ENCODE measurements around the gene KAT7.
"Not testable (repeated sequence)": the region's sequence is repeated elsewhere in the genome, so short reads cannot be mapped to it uniquely, and the experiment has no call there.

The KAT7 gene

GRCh38 chr17:49788478-49789242 is at the start of gene KAT7:
Gene KAT7, plus strand, starts transcription at chr17:49788681. Its CDS starts 154 bp downstream, at chr17:49788835.
- DNase-seq = peak; percentile 99

GRCh38 chr17:49739641-49740271 is 48.7 kb upstream of the KAT7 start:
- no peak for DNase-seq

- DNase-seq = no peak
Measured at GRCh38 chr17:49741009-49741691, 47.3 kb upstream of the KAT7 start.

GRCh38 chr17:49741692-49742076 is 46.8 kb upstream of the KAT7 start:
- no peak for DNase-seq

GRCh38 chr17:49742166-49742638 is 46.3 kb upstream of the KAT7 start:
- no peak for DNase-seq

GRCh38 chr17:49745175-49746139 is 43.0 kb upstream of the KAT7 start:
- no peak for DNase-seq

- no peak for DNase-seq
Measured at GRCh38 chr17:49746791-49747490, 41.5 kb upstream of the KAT7 start.

- DNase-seq = no peak
Measured at GRCh38 chr17:49747632-49748031, 40.8 kb upstream of the KAT7 start.

GRCh38 chr17:49748223-49748622 is 40.3 kb upstream of the KAT7 start:
- DNase-seq = no peak

- DNase-seq = no peak
Measured at GRCh38 chr17:49748791-49749190, 39.7 kb upstream of the KAT7 start.

- DNase-seq = no peak
Measured at GRCh38 chr17:49749730-49750129, 38.8 kb upstream of the KAT7 start.

- DNase-seq = no peak
Measured at GRCh38 chr17:49752508-49752907, 36.0 kb upstream of the KAT7 start.

- no peak for DNase-seq
Measured at GRCh38 chr17:49753959-49754391, 34.5 kb upstream of the KAT7 start.

- DNase-seq = no peak
Measured at GRCh38 chr17:49755663-49756283, 32.7 kb upstream of the KAT7 start.

GRCh38 chr17:49756323-49757150 is 31.9 kb upstream of the KAT7 start:
- DNase-seq = no peak

GRCh38 chr17:49757151-49757777 is 31.2 kb upstream of the KAT7 start:
- DNase-seq = no peak

GRCh38 chr17:49758464-49759010 is 29.9 kb upstream of the KAT7 start:
- not testable (repeated sequence) for DNase-seq

- no peak for DNase-seq
Measured at GRCh38 chr17:49759203-49759602, 29.3 kb upstream of the KAT7 start.

GRCh38 chr17:49760296-49760695 is 28.2 kb upstream of the KAT7 start:
- DNase-seq = no peak

All from NCI-H1694 treated with DMSO at 0.1 percent for 48 hours (cell line).